HG02981 (cell line): ENCODE results near the gene GRXCR1.

Experiments
- ATAC-seq: cut with Tn5 transposase; IDR thresholded peaks from one replicate; pipeline ENCODE4 v1.9.1; 2021; ENCODE audit warnings: mild to moderate bottlenecking, moderate library complexity; ENCODE audit not compliant: unreplicated experiment

GRXCR1 gene

GRCh38 chr4:42892413-42892812 lies at the start of gene GRXCR1:
TSS of gene GRXCR1 (plus strand) at chr4:42892713. CDS start at chr4:42893267, 554 bp downstream.
- no peak for ATAC-seq

DNA sequence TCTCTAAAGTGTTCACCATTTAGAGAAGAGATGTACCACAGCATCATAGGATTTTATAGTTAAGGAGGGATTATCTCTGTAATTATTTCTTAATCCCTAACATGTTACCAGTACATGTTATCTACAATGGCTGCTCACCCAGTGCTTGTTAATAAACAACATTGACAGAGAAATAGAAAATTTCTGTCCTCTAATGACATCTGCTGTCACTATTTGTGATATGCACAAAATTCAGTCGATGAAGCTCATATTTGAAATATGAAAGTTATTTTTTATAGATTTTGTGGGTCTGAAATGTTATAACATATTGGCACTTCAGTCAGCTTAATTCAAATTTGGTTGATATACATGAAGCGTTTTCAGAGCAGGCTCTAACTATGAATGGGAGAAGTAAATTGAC lies 48.8 kb upstream of the GRXCR1 start:
- ATAC-seq, result no peak

DNA sequence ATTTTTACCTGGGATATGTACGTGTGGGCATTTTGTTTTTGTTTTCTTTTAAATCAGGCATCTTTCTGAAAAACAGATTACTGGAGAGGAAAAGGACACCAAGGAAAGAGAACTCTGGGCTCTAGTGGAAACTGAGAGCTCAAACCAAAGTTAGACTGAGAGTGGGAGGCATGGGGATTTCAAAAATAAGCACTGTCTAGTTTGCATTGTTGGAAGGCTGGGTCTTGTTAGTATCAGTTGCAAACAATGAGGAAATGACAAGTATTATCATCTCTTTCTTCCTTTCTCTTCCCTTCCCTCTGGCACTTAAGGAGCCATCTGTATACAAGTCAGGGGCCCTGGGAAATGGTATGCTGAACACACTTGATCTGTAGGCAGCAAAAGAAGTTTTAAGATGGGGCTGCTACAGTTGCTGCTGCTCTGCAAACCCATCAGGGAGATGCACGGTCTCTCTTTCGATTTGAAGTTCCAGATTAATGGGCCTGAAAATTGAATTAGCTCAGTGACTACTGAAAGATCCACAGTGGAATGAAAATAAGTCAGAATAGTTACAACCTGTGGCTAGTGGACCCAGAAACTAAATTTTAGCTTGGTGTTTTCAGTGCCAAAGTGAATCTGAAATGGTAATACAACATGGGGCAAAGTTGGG lies 48.0 kb upstream of the GRXCR1 start:
- ATAC-seq, result no peak

- ATAC-seq, result no peak
Measured at GRCh38 chr4:42845586-42845985, 46.9 kb upstream of the GRXCR1 start.

DNA sequence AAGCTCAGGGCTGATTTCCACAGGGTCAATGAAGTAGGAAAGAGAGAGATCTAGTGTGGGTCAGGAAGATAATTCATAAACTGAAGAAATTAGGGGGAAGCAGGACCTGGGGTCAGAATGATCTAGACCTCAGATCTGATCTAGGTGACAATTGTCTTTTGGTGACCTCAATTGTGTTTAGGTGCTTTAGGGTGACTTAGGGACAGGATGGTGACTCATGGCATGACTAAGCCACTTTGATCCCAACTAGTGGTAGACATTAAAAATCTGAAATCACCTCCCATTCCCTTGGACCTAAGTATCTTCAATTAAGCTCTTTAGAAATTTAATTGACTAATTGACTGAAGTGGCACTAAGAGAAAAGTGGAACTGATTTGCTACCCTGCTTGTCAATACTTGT lies 36.7 kb upstream of the GRXCR1 start:
- ATAC-seq, result no peak

- ATAC-seq, result peak; percentile 64
Measured at GRCh38 chr4:42865572-42866189, 26.8 kb upstream of the GRXCR1 start.

GRCh38 chr4:42871261-42871660 lies 21.3 kb upstream of the GRXCR1 start:
- ATAC-seq, result no peak

DNA sequence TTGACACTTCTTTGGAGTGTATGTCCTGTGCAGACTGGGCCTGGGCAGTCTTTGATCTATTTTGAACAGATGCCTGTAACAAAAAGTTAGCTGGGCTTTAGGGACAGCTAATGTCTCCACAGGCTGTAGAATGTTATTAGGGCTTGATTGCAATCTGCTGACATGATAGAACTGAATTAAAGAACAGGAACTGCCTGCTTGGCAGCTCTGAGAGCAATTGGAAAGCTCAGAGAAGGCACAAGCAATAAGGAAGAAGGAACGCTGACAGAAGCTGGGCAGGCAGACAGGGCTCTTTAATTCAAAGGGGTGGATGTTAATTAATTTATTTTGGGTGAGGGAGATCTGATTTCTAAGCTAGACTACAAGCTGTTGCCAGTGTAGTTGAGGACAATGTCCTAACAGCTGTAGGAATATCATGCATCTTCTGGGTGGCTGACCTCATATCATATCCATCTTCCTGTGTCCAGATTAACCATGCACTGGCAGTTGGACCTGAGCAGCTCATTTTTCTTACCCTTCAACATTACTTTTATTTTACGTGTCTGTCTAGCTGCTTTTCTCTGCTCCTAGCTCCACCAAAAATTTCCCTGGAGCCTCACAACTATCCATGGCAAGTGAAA lies 20.7 kb upstream of the GRXCR1 start:
- no peak for ATAC-seq

DNA sequence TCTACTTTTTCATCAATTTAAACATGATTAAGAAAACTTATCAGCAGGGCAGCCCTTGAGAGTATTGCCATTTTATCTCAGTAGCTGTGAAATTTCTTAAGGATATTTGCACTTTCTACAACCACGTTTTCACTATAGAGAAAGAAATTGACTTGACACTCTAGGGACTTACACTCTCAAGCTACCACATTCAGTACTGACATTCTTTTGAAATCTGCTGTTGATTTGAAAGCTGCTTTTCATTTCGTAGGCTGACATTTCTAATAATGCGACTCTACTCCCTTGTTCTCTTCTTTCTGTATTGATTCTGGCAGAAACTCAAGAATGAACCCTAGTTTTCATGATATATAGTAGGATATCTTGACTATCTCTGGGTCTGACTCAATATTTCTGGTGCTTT lies 13.7 kb upstream of the GRXCR1 start:
- ATAC-seq, result no peak

DNA sequence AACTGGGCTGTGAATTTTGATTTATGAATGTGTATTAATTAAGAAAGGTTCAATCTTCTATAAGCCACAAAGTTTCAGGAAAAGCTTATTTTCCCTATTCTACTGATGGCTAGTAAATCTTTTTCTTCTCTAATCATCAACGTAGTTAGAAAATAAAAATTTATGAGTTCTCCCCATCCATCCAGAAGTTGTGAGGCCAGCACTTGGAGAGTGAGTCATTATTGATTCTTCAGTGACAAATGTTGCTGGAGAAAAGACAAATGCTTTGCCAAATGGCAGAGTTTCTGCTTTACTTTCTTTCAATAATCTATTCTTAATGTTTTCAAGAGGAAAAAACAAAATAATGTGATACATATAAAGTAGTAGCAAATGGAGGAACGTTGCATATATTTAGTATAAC lies 11.3 kb upstream of the GRXCR1 start:
- no peak for ATAC-seq

DNA sequence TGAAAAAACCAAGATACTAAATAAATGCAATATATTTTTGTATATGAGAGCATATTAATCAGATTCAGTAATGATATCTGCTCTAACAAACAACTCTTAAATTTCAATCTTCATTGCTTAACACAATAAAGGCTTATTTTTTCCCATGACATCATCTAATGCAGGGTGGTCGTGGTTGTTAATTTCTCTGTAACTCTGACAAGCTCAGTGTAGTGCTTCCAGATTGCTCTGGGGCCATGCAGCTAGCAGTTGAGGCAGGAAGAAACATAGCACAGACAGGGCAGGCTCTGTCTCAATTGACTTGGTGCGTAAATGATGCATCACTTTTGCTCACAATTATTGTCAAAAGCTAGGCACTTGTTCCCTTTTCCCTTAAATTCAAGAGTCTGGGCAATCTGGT lies 869 bp upstream of the GRXCR1 start:
- no peak for ATAC-seq

DNA sequence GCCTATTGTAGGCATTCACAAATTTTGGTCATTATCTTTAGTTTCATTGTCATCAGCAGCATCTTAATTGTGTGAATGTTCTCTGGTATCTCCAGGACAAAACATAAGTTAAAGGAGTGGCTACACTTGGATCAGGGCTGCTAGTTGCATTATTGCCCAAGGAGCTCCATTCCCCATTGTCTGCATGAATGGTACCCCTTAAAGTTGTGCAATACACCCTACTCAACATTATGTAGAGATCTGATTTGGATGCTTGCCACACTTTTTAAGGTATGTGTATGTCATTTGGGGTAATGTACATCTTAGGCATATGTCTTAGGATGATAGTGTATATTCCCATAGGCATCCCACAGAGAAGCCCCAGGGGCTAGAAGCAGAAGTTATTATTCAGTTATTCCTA lies 2.9 kb downstream of the GRXCR1 start:
- ATAC-seq, result no peak

- no peak for ATAC-seq
Measured at GRCh38 chr4:42904986-42905385, 12.5 kb downstream of the GRXCR1 start.

GRCh38 chr4:42905591-42905990 lies 13.1 kb downstream of the GRXCR1 start:
- no peak for ATAC-seq

- no peak for ATAC-seq
Measured at GRCh38 chr4:42906341-42906740, 13.8 kb downstream of the GRXCR1 start.

DNA sequence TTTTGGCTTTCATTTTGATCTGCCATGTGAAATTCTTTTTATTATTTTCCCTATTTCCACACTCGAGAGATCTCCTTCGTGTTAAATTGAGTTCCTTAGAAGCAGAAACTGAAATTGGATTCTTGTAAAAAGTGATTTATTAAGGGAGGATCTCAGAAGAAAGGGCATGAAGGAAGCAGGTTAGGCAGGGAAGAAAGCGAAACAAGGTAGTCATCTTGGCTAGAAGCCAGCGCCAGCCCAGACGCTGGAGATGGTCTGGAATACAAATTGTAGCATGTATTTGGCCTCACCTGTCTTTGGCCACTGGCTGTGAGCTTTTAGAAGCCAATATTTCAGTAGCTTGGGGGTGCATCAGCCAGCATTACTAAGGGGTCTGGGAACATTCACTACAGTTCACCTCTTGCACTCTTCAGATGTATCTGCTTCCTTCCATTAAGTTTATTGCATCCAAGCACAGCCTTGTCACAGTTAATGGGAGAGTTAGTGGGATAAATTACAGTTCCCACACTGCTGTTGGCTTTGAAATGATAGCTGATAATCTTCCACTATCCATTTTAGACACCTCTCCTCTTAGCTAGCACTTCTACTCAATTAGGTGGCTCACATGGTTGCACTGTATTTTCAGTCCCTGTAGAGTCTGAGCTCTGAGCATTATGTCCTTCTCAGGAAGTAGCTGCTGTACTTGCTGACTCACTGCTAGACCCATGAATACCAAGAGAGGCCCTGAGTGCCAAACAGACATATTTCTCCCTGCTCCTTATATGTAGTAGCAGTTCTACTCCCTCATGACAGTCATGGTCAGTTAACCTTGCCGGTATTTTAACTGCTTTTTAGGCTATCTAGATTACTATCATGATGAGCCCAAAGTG lies 14.6 kb downstream of the GRXCR1 start:
- ATAC-seq, result no peak

- no peak for ATAC-seq
Measured at GRCh38 chr4:42910459-42910858, 17.9 kb downstream of the GRXCR1 start.

DNA sequence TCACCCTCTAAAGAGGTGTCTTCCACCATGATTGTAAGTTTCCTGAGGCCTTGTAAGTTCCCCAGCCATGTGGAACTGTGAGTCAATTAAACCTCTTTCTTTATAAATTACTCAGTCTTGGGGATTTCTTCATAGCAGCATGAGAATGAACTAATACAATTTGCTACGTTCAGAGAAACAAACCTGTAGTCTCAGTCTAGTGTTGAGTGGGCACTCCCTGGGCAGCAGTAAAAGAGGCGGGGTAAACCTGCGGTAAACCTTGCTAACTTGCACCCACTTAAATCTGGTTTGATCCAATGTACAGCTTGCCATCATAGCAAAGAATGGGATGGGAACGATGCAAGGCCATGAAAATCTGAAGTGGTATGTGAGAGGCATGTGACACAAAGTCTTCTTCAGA lies 22.4 kb downstream of the GRXCR1 start:
- ATAC-seq, result no peak

DNA sequence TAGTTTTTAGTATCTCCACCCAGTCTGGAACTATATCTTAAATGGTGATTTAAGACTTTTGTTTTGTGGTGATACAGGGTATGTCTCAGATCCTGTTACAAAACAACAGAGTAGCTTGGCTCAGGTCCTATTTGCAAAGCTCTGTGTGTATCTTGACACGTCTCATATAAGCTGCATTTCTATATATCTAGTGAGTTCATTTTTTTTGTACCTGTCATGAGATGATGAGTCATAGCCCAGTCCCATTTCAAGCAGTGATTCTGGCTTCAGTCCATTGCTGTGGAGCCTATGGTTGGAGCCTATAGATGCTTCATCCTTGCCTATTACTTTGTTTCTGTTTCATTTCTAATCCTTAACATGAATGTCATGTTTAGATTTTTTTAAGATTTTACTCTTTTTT lies 23.0 kb downstream of the GRXCR1 start:
- ATAC-seq, result no peak

DNA sequence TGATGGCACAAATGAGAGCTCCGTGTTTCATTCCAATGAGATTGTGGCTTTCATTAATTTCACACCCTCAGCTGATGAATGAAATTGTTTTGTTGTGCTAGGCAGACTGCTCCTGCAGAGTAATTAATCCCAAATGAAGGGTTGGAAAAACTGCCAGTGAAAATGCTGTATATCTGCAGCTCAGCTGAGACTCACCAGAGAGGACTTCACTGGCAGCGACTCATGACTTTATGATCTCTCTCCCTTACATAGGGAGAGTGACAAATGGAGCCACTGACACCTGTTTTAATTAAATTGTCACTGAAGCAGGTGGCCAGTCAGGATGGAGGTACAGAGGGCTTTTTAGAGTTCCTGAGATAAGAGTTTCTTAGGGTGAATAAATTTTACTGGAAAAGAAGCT lies 24.8 kb downstream of the GRXCR1 start:
- no peak for ATAC-seq

DNA sequence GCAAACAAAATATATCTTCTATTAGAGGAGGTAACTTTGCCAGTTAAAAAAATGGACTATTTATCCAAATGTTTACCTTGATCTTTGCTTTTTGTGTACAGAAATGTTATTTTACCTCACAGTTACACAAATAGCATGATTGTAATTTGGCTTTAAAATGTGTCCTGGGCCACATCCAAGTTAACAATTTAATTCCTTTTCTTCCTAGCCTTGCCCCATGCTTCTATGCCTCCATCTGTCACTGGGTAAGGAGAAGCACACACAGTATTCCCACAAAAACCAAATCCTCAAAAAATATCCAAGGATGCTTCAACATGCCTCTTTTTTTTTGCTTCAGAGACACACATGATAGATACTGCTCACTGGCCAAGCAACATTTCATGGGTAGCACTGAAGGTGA lies 30.9 kb downstream of the GRXCR1 start:
- no peak for ATAC-seq

- ATAC-seq, result no peak
Measured at GRCh38 chr4:42925921-42926320, 33.4 kb downstream of the GRXCR1 start.
